GM18526 (cell line): ENCODE results near the gene DES.

Source experiments
- POLR2A ChIP-seq: IDR thresholded peaks from 3 replicates; pipeline ENCODE4 v1.6.1; 2011; ENCODE audit not compliant: insufficient read length; ENCODE audit errors: extremely low read depth

The DES gene

DNA sequence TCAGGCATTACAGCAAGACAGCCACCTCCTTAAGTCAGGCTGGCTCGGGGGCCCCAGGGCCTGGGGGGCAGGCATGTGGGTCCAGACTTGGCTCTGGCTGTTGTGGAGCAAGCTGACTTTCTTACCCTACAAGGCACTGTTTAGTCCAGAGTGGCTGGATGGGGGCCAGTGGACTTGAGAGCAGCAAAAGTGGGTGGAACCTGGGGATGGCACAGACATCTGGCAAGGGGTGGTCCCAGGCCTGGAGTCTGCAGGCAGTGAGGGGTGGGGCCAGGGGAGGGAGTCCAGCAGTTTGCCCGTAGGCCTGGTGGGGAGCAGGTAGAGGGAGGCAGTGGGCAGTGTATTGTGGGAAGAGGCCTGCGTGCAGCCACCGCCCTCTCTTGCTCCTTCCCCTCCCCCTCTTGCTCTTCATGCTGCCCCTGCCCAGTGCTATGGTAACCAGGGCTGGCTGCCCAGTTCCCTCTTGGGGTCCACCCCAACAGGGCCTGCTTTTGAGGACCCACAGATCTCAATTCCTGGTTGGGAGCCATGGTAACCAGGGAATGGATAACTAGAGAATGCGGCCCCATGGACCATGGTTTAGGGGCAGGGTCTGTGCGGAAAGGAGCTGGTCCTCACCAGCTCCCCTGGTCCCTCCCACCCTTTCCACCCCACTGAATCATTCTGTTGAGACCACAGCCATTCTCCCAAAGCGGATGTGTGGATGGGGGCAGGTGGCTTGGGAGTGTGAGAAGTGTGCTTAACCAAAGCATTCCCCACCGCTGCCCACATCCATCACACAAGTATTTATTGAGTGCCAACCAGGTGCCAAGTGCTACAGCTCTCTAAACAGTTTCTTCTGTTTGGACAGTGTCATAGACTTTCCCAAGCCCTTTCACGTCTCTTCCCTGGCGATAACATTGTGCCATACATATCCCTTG, 35.8 kb downstream of the DES start:
- no peak for TF ChIP-seq POLR2A

- no peak for TF ChIP-seq POLR2A
Observed at GRCh38 chr2:219455581-219455980, 37.4 kb downstream of the DES start.

GRCh38 chr2:219457784-219458369, 39.7 kb downstream of the DES start:
- TF ChIP-seq POLR2A: no peak

DNA sequence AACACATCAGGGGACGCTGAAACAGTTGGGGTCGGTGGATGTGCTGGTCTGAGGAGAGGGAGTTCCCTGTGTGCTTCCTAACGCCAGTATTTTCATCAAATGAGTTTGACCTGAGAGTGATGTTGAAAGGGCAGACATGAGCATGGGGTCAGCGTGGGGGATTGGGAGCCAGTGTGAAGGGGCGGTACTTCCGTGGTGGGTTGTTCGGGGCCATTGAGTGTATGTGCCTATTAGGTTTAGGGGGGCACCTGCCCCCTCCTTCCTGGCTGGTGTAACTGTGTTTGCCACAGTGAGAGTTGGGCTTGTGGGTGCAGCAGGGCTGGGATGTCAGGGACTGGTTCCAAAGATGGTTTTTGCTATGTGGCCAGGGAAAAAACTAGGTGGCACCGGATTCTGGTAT, 40.8 kb downstream of the DES start:
- TF ChIP-seq POLR2A: no peak

DNA sequence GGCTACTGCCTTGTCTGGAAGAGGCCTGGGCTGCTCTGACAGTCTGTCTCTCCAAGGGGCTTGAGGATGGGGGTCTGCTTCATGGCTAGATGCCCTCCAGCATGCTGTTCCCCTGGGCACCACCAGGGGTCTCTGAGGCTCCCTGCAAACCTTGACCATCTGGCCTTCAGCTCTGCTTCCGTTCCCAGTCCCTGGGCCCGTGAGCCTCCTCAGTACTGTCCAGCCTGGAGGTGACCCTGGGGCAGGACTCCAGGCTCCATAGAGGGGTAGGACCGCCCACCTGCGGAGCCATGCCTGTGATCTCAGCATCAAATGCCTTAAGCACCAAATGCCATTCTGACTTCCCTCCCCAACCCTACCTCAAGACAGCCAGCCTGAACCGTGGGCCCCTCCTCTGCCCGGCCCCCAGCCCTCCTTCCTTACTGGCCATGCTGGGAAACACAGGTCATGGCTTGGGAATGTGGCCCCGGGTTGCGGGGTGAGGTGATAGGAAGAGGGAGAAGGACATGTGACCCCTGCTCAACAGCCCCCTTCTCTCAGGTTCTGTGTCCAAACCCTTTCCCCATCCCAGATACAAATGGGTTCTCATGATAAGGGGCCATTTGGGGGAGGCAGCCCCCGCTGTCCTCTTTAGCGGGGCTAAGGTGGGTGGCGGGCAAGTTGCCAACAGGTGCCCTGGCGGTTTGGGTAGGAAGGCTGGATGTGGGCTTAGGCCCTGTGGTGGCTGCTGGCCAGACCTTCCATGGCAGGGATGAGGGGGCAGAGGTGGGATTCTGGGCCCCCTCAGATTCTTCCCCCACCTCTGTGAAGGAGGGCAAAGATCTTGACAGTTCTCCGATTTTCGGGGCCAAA, 41.5 kb downstream of the DES start:
- TF ChIP-seq POLR2A: no peak

GRCh38 chr2:219460424-219460926, 42.3 kb downstream of the DES start:
- no peak for TF ChIP-seq POLR2A

DNA sequence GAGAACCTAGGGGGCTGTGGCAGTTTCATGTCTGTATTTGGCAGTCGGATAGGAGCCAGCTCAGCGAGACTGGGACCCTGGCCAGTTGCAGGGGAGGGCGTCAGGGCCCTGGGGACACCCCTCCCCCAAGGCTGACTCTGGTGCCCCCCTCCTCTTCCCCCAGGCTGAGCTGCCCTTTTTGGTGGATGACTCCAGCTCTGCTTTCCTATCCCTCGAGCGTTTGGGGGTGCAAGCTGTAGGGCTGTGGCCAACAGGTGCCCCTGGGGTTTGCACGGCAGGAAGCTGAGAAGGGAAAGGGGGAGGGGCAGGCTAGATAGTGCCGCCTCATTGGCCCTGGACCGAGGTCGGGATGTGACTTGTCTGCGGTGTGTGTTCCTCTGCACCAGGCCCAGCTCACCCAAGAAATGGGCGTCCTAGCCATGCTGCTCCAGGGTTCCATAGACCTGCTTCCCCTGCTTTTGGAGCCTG, 42.9 kb downstream of the DES start:
- no peak for TF ChIP-seq POLR2A

DNA sequence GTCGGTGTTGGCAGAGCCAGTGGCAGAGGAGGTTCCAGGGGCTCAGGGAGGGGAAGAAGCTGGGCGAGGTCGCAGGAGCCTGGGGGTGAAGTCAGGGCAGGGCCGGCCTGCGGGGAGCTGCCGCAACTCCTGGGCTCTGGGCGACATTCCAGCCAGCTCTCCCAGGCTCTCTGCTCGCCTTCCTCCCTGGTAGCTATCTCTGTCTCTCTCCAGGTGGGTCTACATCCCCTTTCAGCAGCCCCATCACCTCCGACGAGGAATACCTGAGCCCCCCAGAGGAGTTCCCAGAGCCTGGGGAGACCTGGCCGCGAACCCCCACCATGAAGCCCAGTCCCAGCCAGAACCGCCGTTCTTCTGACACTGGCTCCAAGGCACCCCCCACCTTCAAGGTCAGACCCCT, 43.5 kb downstream of the DES start:
- no peak for TF ChIP-seq POLR2A

DNA sequence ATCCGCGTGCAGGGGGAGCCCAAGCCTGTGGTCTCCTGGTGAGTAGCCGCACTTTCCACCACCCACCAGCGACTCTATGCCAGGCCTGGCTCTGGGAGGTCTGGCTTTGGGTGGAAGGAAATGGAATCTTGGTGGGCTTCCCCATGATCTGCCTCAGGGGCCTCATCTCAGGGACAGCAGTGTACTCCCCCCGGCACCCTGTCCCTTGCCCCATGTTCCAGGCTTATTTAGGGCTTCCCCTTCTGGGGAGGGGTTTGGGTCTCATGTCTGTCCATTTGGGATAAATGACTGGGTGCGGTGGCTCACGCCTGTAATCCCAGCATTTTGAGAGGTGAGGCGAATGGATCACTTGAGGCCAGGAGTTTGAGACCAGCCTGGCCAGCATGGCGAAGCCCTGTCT, 44.2 kb downstream of the DES start:
- no peak for TF ChIP-seq POLR2A

GRCh38 chr2:219464286-219465032, 46.3 kb downstream of the DES start:
- no peak for TF ChIP-seq POLR2A

DNA sequence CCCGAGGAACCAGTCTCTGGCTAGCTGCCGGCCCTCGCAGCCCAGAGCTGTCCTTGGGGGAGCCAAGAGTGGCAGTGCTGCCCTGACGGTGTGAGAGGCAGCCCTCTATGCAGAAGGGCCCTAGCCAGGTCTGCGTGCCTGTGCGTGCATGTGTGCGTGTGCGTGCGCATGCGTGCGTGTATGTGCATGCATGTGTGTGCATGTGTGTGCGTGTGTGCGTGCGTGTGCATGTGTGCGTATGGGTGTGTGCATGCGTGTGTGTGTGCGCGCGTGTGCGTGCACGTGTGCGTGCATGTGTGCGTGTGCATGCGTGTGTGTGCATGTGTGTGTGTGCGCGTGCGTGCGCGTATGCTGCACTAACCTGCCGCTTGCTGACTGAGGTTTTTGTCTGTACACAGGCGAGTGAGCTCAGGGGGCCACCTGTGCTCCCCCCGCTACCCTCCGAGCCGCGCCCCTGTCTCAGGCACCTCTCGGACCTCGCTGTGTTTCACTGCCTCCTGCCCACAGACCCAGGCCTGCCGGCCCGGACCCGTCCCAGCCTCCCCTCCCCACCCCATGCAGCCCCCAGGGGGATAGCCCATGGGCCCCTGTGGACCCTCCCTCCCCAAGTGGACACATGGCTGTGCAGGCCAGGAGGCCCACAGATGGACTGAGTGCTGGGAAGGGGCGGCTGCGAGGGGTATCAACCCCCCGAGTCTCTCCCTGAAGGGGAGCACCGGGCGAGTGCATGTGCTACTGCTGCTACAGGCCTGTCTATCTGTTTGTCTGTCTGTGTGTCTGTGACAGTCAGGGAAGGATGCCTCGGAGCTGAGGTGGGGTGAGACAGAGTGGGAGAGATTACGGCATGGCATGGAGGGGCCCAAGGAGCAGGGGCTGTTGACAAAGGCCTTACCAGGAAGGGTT, 47.7 kb downstream of the DES start:
- no peak for TF ChIP-seq POLR2A

DNA sequence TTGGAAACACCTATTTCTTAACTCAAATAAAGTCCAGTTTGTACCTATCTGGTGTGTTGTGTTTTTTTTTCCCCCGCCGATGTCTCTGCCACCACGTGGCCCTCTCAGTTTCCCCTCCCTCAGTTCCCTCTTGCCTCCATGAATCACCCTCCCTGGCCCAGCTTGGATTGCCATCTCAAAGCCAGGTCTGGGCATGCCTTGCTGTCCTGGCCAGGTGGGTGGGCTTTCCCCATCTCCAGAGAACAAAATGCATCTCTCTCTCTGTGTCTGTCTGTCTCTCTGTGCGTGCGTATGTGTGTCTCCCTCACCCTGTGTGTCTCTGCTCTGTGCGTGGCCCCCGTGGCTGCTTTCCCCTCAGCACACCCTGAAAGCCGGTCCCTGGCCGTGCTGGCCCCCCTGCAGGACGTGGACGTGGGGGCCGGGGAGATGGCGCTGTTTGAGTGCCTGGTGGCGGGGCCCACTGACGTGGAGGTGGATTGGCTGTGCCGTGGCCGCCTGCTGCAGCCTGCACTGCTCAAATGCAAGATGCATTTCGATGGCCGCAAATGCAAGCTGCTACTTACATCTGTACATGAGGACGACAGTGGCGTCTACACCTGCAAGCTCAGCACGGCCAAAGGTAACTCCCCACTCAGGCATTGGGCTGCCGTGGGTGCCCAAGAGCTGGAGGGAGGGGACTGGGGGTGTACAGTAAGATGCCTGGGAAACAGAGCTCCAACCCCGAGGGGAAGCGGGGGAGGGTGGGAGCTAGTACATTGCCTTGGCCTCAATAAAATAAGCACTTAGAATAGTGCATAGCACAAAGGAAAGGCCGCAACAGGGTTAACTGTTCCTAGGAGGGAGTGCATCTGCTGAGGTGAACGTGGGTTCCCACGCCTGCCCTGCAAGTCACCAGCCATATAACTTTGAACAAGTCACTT, 48.9 kb downstream of the DES start:
- no peak for TF ChIP-seq POLR2A

- TF ChIP-seq POLR2A: no peak
Observed at GRCh38 chr2:219467736-219468075, 49.5 kb downstream of the DES start.
